HEK293T (cell line): Measurements from ENCODE around the gene PANK4.

ENCODE experiments used
- CTCF ChIA-PET: fragments of 350-600 bp; formaldehyde crosslinking; extraction: SDS; loops from one replicate; lab custom pipeline; 2021; ENCODE audit warnings: antibody characterized with exemption, inconsistent platforms; lab: Yijun Ruan, JAX
- POLR2A ChIA-PET: fragments of 350-600 bp; formaldehyde crosslinking; extraction: SDS; loops from one replicate; lab custom pipeline; 2020; ENCODE audit warnings: antibody characterized with exemption, inconsistent platforms; lab: Yijun Ruan, JAX
- DNase-seq: peaks from one replicate; pipeline ENCODE4 v3.0.0; 2012; ENCODE audit warnings: mixed read lengths; ENCODE audit errors: extremely low spot score
- ARNT ChIP-seq: fragments of 450-650 bp; IDR thresholded peaks from 2 replicates; pipeline ENCODE4 v1.6.1; 2017; ENCODE audit warnings: mild to moderate bottlenecking
- BHLHE40 ChIP-seq: fragments of 450-650 bp; IDR thresholded peaks from 2 replicates; pipeline ENCODE4 v1.6.1; 2016; ENCODE audit warnings: mild to moderate bottlenecking, moderate library complexity, borderline replicate concordance
- CTBP1 ChIP-seq: fragments of 450-650 bp; IDR thresholded peaks from 2 replicates; pipeline ENCODE4 v1.6.1; 2016; ENCODE audit warnings: borderline replicate concordance
- ELF4 ChIP-seq: fragments of 450-650 bp; IDR thresholded peaks from 2 replicates; pipeline ENCODE4 v1.6.1; 2017; ENCODE audit warnings: antibody characterized with exemption
- FOXA1 ChIP-seq: fragments of 450-650 bp; IDR thresholded peaks from 2 replicates; pipeline ENCODE4 v1.6.1; 2016; ENCODE audit warnings: mild to moderate bottlenecking
- FOXK2 ChIP-seq: fragments of 450-650 bp; IDR thresholded peaks from 2 replicates; pipeline ENCODE4 v1.6.1; 2016; ENCODE audit warnings: mild to moderate bottlenecking
- FOXM1 ChIP-seq: fragments of 450-650 bp; IDR thresholded peaks from 2 replicates; pipeline ENCODE4 v1.6.1; 2017; ENCODE audit warnings: mild to moderate bottlenecking, borderline replicate concordance
- HDGF ChIP-seq: fragments of 450-650 bp; IDR thresholded peaks from 2 replicates; pipeline ENCODE4 v1.6.1; 2017; ENCODE audit warnings: antibody characterized with exemption, borderline replicate concordance
- L3MBTL2 ChIP-seq: fragments of 450-650 bp; conservative IDR thresholded peaks from 2 replicates; pipeline ENCODE4 v1.6.1; 2016; ENCODE audit warnings: mild to moderate bottlenecking
- LEF1 ChIP-seq: fragments of 450-650 bp; IDR thresholded peaks from 2 replicates; pipeline ENCODE4 v1.6.1; 2017; ENCODE audit warnings: mild to moderate bottlenecking, borderline replicate concordance
- NFRKB ChIP-seq: fragments of 450-650 bp; IDR thresholded peaks from 2 replicates; pipeline ENCODE4 v1.6.1; 2016; ENCODE audit warnings: mild to moderate bottlenecking, moderate library complexity
- PKNOX1 ChIP-seq: fragments of 450-650 bp; IDR thresholded peaks from 2 replicates; pipeline ENCODE4 v1.6.1; 2016
- SP1 ChIP-seq: fragments of 450-650 bp; IDR thresholded peaks from 2 replicates; pipeline ENCODE4 v1.6.1; 2017
- SUZ12 ChIP-seq: fragments of 450-650 bp; IDR thresholded peaks from 2 replicates; pipeline ENCODE4 v1.6.1; 2016; ENCODE audit warnings: mild to moderate bottlenecking
- TARDBP ChIP-seq: fragments of 450-650 bp; IDR thresholded peaks from 2 replicates; pipeline ENCODE4 v1.6.1; 2016
- ZNF384 ChIP-seq: fragments of 450-650 bp; IDR thresholded peaks from 2 replicates; pipeline ENCODE4 v1.6.1; 2016

The PANK4 gene

GRCh38 chr1:2525572-2525919 is 850 bp downstream of the PANK4 start:
- POLR2A ChIA-PET, result interaction anchor here (1.0 to 8.5 kb wide), 9 partner anchors 8 to 79 kb away, joined by 3 to 74 read pairs (median 5); no protein-coding TSS in a partner anchor
- CTCF ChIA-PET, result no interaction called here
- TF ChIP-seq FOXM1 (no peak), HDGF (no peak), PKNOX1 (no peak), ARNT (no peak), NFRKB (no peak), ELF4 (no peak), FOXA1 (no peak), SP1 (no peak), CTBP1 (no peak), L3MBTL2 (no peak), SUZ12 (no peak), BHLHE40 (no peak), FOXK2 (no peak), LEF1 (no peak), ZNF384 (no peak), TARDBP (no peak)
- no peak for DNase-seq

- CTCF ChIA-PET, result no interaction called here
- no peak for DNase-seq
- POLR2A ChIA-PET, result interaction anchor here (8.5 kb wide), 1 partner anchor 22 kb away, joined by 74 read pairs; no protein-coding TSS in a partner anchor
- TF ChIP-seq LEF1 (no peak), FOXK2 (no peak), TARDBP (no peak), ZNF384 (no peak), BHLHE40 (no peak), SP1 (no peak), PKNOX1 (no peak), FOXM1 (no peak), HDGF (no peak), ELF4 (no peak), NFRKB (no peak), L3MBTL2 (no peak), FOXA1 (no peak), SUZ12 (no peak), ARNT (no peak), CTBP1 (no peak)
These were observed 2.3 kb downstream of the PANK4 start for GRCh38 chr1:2523891-2524609.

GRCh38 chr1:2523191-2523890 is 3.1 kb downstream of the PANK4 start:
- TF ChIP-seq FOXM1, result no peak
- no peak for TF ChIP-seq FOXK2
- no peak for TF ChIP-seq HDGF
- TF ChIP-seq PKNOX1, result no peak
- DNase-seq, result no peak
- ChIA-PET POLR2A (interaction anchor here (8.5 kb wide), 1 partner anchor 22 kb away, joined by 74 read pairs; no protein-coding TSS in a partner anchor), CTCF (no interaction called here)

- no peak for DNase-seq
- CTCF ChIA-PET, result no interaction called here
- POLR2A ChIA-PET, result no interaction called here
- TF ChIP-seq SUZ12, result no peak
- TF ChIP-seq FOXM1, result no peak
- no peak for TF ChIP-seq SP1
- TF ChIP-seq FOXA1, result no peak
- no peak for TF ChIP-seq L3MBTL2
- TF ChIP-seq LEF1, result no peak
- TF ChIP-seq ZNF384, result no peak
- TF ChIP-seq CTBP1, result no peak
- TF ChIP-seq PKNOX1, result no peak
- no peak for TF ChIP-seq NFRKB
- no peak for TF ChIP-seq BHLHE40
- TF ChIP-seq ARNT, result no peak
- TF ChIP-seq FOXK2, result no peak
- TF ChIP-seq ELF4, result no peak
- TF ChIP-seq HDGF, result no peak
- TF ChIP-seq TARDBP, result no peak
These were observed 4.2 kb downstream of the PANK4 start for GRCh38 chr1:2522230-2522629.

- POLR2A ChIA-PET, result no interaction called here
- CTCF ChIA-PET, result no interaction called here
- DNase-seq, result no peak
- TF ChIP-seq SUZ12 (no peak), FOXK2 (no peak), NFRKB (no peak), CTBP1 (no peak), ZNF384 (no peak), FOXM1 (no peak), LEF1 (no peak), BHLHE40 (no peak), TARDBP (no peak), FOXA1 (no peak), SP1 (no peak), HDGF (no peak), ELF4 (no peak)
These were observed 5.6 kb downstream of the PANK4 start for GRCh38 chr1:2520806-2521205.
